ENCODE results near the gene WDR76. TPM values are rescaled to one million over a fixed set of nuclear protein-coding genes. Genes with fewer than 3 reads are reported as not detected.
"Not testable (repeated sequence)": the region's sequence is repeated elsewhere in the genome, so short reads cannot be mapped to it uniquely, and the experiment has no call there.

WDR76 gene
- polyA plus RNA-seq, 12 donors = 5.8 to 21.5 (median 9.1) TPM; not detected in 1

DNA sequence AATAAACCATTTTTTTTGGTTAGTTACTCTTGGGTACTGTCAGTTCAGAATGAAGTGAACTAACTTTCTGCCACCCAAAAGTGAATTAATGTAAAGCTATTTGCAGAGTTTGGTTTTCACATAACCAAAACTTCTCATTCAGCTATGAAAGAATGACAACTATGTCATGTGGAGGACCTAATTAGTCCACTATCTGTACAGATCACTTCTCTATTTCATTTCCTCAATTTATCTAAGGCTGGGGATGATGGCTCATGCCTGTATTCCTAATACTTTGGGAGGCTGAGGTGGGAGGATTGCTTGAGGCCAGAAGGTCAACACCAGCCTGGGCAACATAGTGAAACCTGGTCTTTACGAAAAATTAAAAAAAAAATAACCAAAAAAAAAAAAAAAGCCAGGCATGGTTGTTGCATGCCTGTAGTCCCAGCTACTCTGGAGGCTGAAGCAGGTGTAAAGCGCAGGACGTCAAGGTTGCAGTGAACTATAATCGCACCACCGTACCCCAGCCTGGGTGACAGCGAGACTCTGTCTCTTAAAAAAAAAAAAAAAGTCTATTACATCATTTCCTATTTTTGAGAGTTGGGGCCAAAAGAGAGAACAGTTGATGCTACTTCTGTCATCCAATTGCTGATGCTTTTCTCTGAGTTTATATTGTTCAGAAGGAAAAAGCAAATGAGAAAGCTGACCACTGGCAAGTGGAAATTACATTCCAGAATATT, 17.7 kb upstream of the WDR76 start:
- no peak for DNase-seq

GRCh38 chr15:43815064-43815463, 11.7 kb upstream of the WDR76 start:
- DNase-seq = not testable (repeated sequence)

DNA sequence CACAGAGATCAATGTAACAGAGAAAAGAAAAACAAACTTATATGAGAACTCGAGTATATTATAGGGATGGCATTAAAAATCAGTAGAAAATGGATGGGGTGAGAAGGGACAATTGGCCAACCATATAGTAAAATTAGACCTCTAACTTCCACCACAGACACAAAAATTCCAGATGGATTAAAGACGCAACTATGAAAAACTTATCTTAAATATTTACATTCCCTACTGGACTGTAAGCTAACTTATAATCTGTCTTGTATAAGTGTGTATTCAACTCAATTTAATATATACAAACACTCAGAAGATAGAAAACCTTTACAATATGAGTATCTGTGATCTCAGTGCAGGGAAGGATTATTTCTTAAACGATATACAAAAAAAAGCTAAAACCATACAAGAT, 5.3 kb upstream of the WDR76 start:
- no peak for DNase-seq

DNA sequence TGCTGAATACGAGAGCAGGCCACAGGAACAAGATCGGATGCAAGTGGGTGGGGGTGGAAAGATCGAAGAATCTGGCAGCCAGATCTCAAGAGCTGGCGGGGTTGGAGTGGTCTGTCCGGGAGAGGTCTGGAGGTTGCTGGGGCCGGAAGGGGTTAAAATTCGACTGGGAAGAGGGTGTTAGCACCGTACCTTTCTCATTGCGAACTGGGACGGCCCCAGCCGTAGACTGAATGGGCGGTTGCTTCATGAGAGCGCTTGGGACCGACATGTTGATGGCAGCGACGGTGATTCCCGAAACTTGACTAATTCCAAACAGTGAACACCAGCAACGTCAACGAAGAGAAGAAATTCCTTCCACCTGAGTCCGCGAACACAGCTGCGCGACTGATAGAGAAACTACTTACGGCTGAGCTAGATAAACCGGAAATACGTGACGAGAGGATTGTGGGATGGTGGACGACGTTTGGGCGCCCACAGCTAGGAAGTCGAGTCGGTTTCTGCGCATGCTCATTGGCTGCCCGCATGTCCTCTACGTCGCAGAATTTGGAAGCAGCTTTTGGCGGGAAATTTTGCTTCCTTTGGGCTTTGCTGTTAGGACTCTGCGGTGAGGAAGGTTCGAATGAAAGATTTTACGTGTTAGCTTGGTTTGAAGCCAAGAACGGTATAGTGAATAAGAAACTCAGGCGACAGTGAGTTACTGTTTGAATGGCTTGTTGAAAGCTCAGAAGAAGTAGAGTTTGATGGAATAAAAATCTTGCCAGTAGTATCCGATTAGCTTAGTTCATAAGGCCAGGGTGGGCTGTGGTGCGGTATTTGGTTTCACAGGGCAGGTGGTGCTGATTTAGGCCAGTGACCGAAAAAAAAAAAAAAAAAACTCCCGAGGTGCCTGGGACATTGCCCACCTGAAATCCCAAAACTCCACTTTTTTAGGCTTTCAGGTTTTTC, 2.2 kb upstream of the WDR76 start, which contains the start of gene MFAP1:
Gene MFAP1, minus strand, starts transcription at position 389 of the 945 bp plus-strand sequence. Its CDS starts 121 bp downstream, at position 268.
- peak; percentile 97 for DNase-seq

GRCh38 chr15:43825305-43825704, 1.5 kb upstream of the WDR76 start:
- not testable (repeated sequence) for DNase-seq

DNA sequence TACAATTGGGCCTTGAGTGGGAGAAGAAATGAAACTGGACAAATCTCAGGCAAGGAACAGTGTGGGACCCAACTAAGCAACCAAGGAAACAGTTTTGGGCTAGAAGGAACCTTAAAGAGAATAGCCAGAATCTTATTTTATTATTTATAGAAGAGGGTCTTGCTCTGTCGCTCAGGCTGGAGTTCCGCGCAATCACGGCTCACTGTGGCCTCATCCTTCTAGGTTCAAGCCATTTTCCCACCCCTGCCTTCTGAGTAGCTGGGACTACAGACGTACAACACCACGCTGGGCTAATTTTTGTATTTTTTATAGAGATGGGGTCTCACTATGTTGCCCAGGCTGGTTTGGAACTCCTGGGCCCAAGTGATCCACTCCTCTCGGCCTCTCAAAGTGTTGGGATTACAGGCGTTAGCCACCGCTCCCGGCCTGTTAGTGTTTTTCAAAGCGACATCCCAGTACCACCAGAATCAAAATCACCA, 734 bp upstream of the WDR76 start:
- no peak for DNase-seq

GRCh38 chr15:43828061-43828657, 1.4 kb downstream of the WDR76 start:
- no peak for DNase-seq

DNA sequence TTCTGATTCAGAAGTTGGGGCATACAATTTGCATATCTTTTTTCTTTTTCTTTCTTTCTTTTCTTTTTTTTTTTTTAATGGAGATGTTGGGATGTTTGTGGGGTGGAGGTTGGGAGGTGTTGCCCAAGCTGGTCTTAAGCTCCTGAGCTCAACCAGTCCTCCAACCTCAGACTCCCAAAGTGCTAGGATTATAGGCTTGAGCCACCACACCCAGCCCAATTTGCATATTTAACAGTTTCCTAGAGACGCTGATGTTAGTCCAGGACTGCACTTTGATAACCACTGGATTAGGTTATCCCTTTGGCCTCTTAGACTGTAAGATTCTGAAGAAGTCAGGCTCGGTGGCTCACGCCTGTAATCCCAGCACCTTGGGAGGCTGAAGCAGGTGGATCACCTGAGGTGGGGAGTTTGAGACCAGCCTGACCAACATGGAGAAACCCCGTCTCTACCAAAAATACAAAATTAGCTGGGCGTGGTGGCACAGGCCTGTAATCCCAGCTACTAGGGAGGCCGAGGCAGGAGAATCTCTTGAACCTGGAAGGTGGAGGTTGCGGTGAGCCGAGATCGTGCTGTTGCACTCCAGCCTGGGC, 3.2 kb downstream of the WDR76 start:
- DNase-seq = not testable (repeated sequence)

DNA sequence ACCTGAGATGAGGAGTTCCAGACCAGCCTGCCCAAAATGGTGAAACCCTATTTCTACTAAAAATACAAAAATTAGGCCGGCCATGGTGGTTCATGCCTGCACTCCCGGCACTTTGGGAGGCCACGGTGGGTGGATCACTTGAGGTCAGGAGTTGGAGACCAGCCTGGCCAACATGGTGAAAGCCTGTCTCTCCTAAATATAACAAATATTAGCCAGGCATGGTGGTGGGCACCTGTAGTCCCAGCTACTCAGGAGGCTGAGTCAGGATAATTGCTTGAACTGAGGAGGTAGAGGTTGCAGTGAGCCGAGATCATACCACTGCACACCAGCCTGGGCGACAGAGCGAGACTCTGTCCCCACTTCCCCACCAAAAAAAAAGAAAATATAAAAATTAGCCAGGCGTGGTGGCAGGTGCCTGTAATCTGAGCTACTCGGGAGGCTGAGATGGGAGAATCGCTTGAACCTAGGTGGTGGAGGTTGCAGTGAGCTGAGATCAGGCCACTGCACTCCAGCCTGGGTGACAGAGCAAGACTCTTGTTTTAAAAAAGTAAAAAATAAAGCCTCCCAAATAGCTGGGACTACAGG, 4.0 kb downstream of the WDR76 start:
- not testable (repeated sequence) for DNase-seq

DNA sequence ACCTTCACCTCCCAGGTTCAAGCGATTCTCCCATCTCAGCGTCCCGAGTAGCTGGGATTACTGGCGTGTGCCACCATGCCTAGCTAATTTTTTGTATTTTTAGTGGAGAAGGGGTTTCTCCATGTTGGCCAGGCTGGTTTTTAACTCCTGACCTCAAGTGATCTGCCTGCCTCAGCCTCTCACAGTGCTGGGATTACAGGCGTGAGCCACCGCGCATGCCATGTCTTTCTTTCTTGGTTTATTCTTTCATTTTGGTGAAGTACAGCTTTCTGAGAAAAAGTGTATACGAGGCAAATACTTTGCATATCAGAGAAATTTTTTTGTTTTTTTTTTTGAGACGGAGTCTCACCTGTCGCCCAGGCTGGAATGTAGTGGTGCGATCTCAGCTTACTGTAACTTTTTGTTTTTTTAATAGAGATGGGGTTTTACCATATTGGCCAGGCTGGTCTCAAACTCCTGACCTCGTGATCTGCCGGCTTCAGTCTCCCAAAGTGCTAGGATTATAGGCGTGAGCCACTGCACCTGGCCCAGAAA, 4.8 kb downstream of the WDR76 start:
- not testable (repeated sequence) for DNase-seq

- not testable (repeated sequence) for DNase-seq
These were observed 5.7 kb downstream of the WDR76 start for GRCh38 chr15:43832485-43832884.

- DNase-seq = no peak
These were observed 18.6 kb downstream of the WDR76 start for GRCh38 chr15:43845421-43845820.

GRCh38 chr15:43851251-43851650, 24.4 kb downstream of the WDR76 start:
- DNase-seq = no peak

DNA sequence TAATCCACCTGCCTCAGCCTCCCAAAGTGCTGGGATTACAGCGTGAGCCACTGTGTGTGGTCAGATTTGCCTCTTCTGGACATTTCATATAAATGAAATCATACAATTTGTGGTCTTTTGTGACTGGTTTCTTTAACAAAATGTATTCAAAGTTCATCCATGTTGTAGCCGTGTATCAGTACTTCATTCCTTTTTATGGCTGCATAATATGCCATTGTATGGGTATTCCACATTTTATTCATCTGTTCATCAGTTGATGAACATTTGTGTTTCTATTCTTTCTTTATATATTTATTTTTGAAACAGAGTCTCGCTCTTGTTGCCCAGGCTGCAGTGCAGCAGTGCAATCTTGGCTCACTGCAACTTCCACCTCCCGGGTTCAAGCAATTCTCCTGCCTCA, 25.8 kb downstream of the WDR76 start:
- DNase-seq = no peak

- DNase-seq = no peak
These were observed 28.0 kb downstream of the WDR76 start for GRCh38 chr15:43854801-43855200.

- no peak for DNase-seq
These were observed 32.7 kb downstream of the WDR76 start for GRCh38 chr15:43859546-43859945.

DNA sequence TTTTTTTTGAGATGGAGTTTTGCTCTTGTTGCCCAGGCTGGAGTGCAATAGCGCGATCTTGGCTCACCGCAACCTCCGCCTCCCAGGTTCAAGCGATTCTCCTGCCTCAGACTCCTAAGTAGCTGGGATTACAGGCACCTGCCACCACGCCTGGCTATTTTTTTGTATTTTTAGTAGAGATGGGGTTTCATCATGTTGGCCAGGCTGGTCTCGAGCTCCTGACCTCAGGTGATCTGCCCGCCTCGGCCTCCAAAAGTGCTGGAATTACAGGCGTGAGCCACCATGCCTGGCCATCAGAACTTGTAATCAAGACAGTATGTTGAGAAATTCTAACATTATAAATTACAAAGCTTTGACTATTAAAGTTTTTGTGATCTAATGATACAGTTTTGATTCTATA, 39.8 kb downstream of the WDR76 start:
- DNase-seq = not testable (repeated sequence)

GRCh38 chr15:43867096-43867495, 40.3 kb downstream of the WDR76 start:
- DNase-seq = no peak

DNA sequence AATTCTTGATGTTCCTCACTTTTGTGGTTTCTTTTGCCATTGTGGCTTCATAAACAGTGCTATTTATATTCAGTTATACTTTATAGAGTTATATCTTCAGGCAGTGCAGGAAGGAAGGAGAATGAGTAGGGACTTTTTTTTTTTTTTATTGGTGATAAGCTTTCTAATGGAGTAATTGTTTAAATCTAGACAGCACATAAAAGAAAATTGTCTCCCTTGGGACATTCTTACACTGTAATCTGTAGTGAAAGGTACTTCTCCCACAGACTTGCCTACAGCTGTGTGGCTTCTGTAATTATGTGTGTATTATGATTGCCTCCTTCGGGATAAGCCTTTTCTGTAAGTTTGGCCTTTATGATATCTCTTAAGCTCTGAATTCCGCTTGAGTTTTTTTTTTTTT, 41.6 kb downstream of the WDR76 start:
- DNase-seq = no peak

DNA sequence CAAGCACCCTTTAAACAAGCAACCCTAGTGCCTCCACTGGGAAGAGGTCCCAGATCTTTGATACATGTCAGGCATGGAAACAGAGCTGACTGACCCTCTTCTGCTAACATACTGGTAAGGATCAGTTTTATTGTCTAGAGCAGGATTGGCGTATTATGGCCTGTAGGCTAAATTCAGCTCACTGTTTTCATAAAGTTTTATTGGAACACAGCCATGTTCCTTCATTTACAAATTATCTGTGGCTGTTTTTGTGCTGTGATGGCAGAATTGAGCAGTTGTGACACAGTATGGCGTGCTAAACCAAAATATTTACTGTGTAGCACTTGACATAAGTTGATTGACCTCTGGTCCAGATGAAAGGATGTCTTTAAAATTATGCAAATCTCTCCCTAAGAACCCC, 45.0 kb downstream of the WDR76 start:
- DNase-seq = no peak

- peak; percentile 63 for DNase-seq
These were observed 45.7 kb downstream of the WDR76 start for GRCh38 chr15:43872416-43873020.
